ENCODE data around the gene REXO5. TPM values are rescaled to one million over a fixed set of nuclear protein-coding genes. Genes with fewer than 3 reads are reported as not detected.

The REXO5 gene
- total and polyA plus RNA-seq, 2 of the 13 experiments (the other 11 are each of a cell fraction or from before 2014, with no cell fraction given), result 5.9 to 13.1 TPM

- TF ChIP-seq BCL6 (CRISPR knock-in tag; IDR thresholded peaks at IDR 0.05) (peak; percentile 68), ZNF256 (CRISPR knock-in tag; conservative IDR thresholded peaks at IDR 0.05) (peak; percentile 80), MAFK (conservative IDR thresholded peaks at IDR 0.05 in 1 of 2, IDR thresholded peaks at IDR 0.05 in 1 of 2; ENCODE audit: low read length in 2 of 2) (no peak), TFAP4 (IDR thresholded peaks at IDR 0.05; ENCODE audit: borderline replicate concordance, low read depth) (peak; percentile 100), ZSCAN21 (CRISPR knock-in tag; IDR thresholded peaks at IDR 0.05; ENCODE audit: borderline replicate concordance) (peak; percentile 91), ZNF883 (CRISPR knock-in tag; IDR thresholded peaks at IDR 0.05; ENCODE audit: not compliant biosample characterization) (peak; percentile 99), BHLHE40 (IDR thresholded peaks at IDR 0.05; ENCODE audit: low read length) (0 out of 2 replicates have a peak, but pooled peaks have one; percentile 37), ZNF253 (CRISPR knock-in tag; IDR thresholded peaks at IDR 0.05; ENCODE audit: borderline replicate concordance) (no peak; the same call in 1 of the 2 replicates), ZBTB3 (CRISPR knock-in tag; IDR thresholded peaks at IDR 0.05; ENCODE audit: borderline replicate concordance, low read depth) (peak; percentile 97), BORCS8-MEF2B (CRISPR knock-in tag; IDR thresholded peaks at IDR 0.05) (peak; percentile 99), ZKSCAN5 (CRISPR knock-in tag; IDR thresholded peaks at IDR 0.05) (no peak), ZNF83 (CRISPR knock-in tag; IDR thresholded peaks at IDR 0.05; ENCODE audit: borderline replicate concordance) (peak; percentile 96), CEBPZ (IDR thresholded peaks at IDR 0.05; ENCODE audit: low read length) (no peak), DR1 (CRISPR knock-in tag; IDR thresholded peaks at IDR 0.05) (peak; percentile 93), MEF2D (CRISPR knock-in tag; IDR thresholded peaks at IDR 0.05) (peak; percentile 97)
- TF ChIP-seq, protein P1, sequence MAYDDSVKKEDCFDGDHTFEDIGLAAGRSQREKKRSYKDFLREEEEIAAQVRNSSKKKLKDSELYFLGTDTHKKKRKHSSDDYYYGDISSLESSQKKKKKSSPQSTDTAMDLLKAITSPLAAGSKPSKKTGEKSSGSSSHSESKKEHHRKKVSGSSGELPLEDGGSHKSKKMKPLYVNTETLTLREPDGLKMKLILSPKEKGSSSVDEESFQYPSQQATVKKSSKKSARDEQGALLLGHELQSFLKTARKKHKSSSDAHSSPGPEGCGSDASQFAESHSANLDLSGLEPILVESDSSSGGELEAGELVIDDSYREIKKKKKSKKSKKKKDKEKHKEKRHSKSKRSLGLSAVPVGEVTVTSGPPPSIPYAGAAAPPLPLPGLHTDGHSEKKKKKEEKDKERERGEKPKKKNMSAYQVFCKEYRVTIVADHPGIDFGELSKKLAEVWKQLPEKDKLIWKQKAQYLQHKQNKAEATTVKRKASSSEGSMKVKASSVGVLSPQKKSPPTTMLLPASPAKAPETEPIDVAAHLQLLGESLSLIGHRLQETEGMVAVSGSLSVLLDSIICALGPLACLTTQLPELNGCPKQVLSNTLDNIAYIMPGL (CRISPR knock-in tag; IDR thresholded peaks at IDR 0.05; ENCODE audit: borderline replicate concordance in 1 of 2, low read depth in 1 of 2), result peak in 1 of 2 experiments; percentile 98; a peak in 3 of 4 replicates
- TF ChIP-seq, protein P2, sequence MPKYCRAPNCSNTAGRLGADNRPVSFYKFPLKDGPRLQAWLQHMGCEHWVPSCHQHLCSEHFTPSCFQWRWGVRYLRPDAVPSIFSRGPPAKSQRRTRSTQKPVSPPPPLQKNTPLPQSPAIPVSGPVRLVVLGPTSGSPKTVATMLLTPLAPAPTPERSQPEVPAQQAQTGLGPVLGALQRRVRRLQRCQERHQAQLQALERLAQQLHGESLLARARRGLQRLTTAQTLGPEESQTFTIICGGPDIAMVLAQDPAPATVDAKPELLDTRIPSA (CRISPR knock-in tag; IDR thresholded peaks at IDR 0.05; ENCODE audit: borderline replicate concordance), result peak; percentile 97; the same call in 1 of the 2 replicates
- TF ChIP-seq, protein P3, sequence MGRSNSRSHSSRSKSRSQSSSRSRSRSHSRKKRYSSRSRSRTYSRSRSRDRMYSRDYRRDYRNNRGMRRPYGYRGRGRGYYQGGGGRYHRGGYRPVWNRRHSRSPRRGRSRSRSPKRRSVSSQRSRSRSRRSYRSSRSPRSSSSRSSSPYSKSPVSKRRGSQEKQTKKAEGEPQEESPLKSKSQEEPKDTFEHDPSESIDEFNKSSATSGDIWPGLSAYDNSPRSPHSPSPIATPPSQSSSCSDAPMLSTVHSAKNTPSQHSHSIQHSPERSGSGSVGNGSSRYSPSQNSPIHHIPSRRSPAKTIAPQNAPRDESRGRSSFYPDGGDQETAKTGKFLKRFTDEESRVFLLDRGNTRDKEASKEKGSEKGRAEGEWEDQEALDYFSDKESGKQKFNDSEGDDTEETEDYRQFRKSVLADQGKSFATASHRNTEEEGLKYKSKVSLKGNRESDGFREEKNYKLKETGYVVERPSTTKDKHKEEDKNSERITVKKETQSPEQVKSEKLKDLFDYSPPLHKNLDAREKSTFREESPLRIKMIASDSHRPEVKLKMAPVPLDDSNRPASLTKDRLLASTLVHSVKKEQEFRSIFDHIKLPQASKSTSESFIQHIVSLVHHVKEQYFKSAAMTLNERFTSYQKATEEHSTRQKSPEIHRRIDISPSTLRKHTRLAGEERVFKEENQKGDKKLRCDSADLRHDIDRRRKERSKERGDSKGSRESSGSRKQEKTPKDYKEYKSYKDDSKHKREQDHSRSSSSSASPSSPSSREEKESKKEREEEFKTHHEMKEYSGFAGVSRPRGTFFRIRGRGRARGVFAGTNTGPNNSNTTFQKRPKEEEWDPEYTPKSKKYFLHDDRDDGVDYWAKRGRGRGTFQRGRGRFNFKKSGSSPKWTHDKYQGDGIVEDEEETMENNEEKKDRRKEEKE (IDR thresholded peaks at IDR 0.05), result no peak
Measured at GRCh38 chr16:20806168-20807050, at the start of gene REXO5, which contains the start of gene ERI2 (continued).

Measured in HepG2 (cell line).